ENCODE measurements around the gene FGF6.

Gene FGF6

DNA sequence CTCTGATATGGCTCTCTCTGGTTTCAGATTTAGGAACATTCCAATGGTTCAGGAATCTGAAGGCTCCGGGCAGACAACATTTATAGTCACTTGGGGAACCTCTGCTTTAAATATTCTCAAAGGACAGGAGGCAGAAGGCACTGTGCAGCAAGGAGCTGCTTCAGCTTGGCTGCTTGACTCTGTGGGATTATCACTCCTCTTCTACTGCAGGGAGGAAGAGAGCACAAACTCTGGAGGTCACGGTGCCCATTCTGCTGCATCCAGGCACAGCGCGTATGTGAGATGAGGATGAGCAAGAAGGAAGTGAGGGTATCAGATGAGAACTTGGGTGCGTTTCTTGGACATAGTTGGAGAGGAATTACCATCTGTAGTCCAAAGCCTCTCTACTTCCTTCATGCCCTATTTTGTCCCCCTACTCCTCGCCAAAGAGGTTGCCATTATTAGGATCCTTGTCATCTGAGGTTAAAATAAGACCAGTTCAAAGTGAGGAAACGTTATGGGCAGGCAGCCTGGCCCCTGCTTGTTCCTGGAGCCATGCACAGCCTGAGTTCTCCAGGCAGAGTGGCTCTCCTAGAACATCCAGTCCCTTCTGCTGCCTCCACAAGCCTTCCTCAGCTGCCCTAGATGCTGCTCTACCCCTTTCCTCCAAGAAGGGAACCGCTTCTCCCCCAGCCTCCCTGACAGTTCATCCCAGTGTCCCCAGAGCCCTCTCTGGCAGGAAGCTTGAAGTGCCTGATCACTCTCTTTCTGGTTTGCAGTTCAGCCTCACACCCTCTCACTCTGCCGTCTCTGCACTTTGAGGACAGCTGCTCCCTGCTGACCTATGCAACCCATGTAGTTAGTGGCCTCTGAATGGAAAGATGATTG is 12.5 kb downstream of the FGF6 start:
- no peak for TF ChIP-seq CTCF (IDR thresholded peaks at IDR 0.05; ENCODE audit: low read depth, low read length, missing control alignments)
- no peak for DNase-seq (ENCODE audit: low read depth)
- no peak overlapping the region for H3K4me3 ChIP-seq (ENCODE audit: low read depth, low read length)

- no peak for TF ChIP-seq CTCF (IDR thresholded peaks at IDR 0.05; ENCODE audit: low read depth, low read length, missing control alignments)
- no peak overlapping the region for H3K4me3 ChIP-seq (ENCODE audit: low read depth, low read length)
- DNase-seq (ENCODE audit: low read depth), result no peak
Measured at GRCh38 chr12:4431866-4432265, 13.7 kb downstream of the FGF6 start.

GRCh38 chr12:4431436-4431835 is 14.2 kb downstream of the FGF6 start:
- no peak for DNase-seq (ENCODE audit: low read depth)
- no peak overlapping the region for H3K4me3 ChIP-seq (ENCODE audit: low read depth, low read length)
- no peak for TF ChIP-seq CTCF (IDR thresholded peaks at IDR 0.05; ENCODE audit: low read depth, low read length, missing control alignments)

DNA sequence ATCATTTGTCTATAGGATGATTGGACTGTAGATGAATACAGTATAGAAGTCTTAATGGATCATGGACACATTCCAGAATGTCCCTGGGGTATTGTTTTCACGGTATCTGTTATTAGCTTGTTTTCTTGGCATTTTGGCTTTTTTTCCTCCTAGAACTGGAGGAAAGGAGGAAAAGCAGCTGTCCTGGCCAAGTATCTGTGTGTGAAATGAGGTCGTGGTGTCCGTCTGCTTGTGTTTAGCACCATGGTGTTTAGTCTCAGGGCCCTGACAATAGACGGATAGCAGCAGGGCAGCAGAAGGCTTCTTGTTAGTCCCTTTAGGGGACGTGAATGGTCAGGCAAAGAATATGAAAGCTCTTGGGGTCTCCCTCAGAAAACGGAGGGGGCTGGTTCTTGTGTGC is 21.2 kb downstream of the FGF6 start:
- no peak for DNase-seq (ENCODE audit: low read depth)

DNA sequence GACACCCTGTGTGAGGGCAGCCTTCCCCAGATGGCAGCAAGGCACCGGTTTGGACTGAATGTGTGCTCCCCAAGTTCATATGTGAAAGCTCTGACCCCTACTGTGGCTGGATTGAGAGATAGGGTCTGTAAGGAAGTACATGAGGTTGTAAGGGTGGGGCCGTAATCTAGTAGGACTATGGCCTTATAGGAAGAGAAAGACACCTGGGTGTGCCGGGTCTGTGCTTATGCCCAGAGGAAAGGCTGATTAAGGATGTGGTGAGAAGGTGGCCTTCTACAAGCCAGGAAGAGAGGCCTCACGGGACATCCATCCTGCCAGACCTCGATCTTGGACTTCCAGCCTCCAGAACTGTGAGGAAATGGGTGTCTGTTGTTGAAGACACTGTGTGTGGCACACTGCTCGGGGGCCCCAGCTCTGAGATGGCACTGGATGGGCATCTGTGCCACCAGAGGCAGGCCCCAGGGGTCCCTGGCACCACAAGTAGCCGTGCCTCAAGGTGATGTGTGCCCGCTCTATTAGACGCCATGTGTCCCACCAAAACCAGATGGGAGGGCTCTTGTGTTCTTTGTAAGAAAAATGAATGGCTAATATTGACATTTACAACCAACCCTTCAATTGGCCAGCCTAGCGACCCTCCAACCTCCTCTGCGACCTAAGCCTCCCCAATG is 22.0 kb downstream of the FGF6 start:
- no peak for TF ChIP-seq CTCF (IDR thresholded peaks at IDR 0.05; ENCODE audit: low read depth, low read length, missing control alignments)
- no peak overlapping the region for H3K4me3 ChIP-seq (ENCODE audit: low read depth, low read length)
- no peak for DNase-seq (ENCODE audit: low read depth)

More for the DNA sequence above, 21.2 kb downstream of the FGF6 start:
- no peak for TF ChIP-seq CTCF (IDR thresholded peaks at IDR 0.05; ENCODE audit: low read depth, low read length, missing control alignments)
- no peak overlapping the region for H3K4me3 ChIP-seq (ENCODE audit: low read depth, low read length)

GRCh38 chr12:4422985-4423384 is 22.6 kb downstream of the FGF6 start:
- no peak for TF ChIP-seq CTCF (IDR thresholded peaks at IDR 0.05; ENCODE audit: low read depth, low read length, missing control alignments)
- DNase-seq (ENCODE audit: low read depth), result no peak
- H3K4me3 ChIP-seq (ENCODE audit: low read depth, low read length), result no peak overlapping the region

Measured in GM12864 (cell line).